Measurements from ENCODE around the gene FOXO3.

DNA sequence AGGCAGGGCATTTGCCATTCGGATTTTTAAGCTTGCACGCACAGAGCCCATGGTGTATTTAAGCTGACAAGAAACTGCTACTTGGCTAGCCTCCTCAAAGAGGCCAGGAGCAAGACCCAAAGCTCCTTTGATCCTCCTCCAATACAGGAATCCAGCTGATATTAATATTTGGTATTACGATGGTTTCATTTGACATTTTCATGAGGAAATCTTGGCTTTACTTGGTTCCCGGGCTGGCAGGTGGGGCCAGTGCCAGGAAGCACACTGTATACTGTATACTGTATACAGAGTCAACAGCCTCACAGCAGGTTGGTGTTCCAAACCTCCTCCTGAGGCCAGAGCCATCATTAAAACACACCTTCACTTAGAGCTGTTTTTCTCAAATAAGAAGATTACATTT, 149.3 kb downstream of the FOXO3 start:
- TF ChIP-seq, protein P1, sequence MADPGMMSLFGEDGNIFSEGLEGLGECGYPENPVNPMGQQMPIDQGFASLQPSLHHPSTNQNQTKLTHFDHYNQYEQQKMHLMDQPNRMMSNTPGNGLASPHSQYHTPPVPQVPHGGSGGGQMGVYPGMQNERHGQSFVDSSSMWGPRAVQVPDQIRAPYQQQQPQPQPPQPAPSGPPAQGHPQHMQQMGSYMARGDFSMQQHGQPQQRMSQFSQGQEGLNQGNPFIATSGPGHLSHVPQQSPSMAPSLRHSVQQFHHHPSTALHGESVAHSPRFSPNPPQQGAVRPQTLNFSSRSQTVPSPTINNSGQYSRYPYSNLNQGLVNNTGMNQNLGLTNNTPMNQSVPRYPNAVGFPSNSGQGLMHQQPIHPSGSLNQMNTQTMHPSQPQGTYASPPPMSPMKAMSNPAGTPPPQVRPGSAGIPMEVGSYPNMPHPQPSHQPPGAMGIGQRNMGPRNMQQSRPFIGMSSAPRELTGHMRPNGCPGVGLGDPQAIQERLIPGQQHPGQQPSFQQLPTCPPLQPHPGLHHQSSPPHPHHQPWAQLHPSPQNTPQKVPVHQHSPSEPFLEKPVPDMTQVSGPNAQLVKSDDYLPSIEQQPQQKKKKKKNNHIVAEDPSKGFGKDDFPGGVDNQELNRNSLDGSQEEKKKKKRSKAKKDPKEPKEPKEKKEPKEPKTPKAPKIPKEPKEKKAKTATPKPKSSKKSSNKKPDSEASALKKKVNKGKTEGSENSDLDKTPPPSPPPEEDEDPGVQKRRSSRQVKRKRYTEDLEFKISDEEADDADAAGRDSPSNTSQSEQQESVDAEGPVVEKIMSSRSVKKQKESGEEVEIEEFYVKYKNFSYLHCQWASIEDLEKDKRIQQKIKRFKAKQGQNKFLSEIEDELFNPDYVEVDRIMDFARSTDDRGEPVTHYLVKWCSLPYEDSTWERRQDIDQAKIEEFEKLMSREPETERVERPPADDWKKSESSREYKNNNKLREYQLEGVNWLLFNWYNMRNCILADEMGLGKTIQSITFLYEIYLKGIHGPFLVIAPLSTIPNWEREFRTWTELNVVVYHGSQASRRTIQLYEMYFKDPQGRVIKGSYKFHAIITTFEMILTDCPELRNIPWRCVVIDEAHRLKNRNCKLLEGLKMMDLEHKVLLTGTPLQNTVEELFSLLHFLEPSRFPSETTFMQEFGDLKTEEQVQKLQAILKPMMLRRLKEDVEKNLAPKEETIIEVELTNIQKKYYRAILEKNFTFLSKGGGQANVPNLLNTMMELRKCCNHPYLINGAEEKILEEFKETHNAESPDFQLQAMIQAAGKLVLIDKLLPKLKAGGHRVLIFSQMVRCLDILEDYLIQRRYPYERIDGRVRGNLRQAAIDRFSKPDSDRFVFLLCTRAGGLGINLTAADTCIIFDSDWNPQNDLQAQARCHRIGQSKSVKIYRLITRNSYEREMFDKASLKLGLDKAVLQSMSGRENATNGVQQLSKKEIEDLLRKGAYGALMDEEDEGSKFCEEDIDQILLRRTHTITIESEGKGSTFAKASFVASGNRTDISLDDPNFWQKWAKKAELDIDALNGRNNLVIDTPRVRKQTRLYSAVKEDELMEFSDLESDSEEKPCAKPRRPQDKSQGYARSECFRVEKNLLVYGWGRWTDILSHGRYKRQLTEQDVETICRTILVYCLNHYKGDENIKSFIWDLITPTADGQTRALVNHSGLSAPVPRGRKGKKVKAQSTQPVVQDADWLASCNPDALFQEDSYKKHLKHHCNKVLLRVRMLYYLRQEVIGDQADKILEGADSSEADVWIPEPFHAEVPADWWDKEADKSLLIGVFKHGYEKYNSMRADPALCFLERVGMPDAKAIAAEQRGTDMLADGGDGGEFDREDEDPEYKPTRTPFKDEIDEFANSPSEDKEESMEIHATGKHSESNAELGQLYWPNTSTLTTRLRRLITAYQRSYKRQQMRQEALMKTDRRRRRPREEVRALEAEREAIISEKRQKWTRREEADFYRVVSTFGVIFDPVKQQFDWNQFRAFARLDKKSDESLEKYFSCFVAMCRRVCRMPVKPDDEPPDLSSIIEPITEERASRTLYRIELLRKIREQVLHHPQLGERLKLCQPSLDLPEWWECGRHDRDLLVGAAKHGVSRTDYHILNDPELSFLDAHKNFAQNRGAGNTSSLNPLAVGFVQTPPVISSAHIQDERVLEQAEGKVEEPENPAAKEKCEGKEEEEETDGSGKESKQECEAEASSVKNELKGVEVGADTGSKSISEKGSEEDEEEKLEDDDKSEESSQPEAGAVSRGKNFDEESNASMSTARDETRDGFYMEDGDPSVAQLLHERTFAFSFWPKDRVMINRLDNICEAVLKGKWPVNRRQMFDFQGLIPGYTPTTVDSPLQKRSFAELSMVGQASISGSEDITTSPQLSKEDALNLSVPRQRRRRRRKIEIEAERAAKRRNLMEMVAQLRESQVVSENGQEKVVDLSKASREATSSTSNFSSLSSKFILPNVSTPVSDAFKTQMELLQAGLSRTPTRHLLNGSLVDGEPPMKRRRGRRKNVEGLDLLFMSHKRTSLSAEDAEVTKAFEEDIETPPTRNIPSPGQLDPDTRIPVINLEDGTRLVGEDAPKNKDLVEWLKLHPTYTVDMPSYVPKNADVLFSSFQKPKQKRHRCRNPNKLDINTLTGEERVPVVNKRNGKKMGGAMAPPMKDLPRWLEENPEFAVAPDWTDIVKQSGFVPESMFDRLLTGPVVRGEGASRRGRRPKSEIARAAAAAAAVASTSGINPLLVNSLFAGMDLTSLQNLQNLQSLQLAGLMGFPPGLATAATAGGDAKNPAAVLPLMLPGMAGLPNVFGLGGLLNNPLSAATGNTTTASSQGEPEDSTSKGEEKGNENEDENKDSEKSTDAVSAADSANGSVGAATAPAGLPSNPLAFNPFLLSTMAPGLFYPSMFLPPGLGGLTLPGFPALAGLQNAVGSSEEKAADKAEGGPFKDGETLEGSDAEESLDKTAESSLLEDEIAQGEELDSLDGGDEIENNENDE (IDR thresholded peaks at IDR 0.05; ENCODE audit: insufficient replicate concordance, low read length): no peak
- TF ChIP-seq CTCF (IDR thresholded peaks at IDR 0.05; ENCODE audit: control extremely low read depth in 1 of 3, insufficient read depth in 1 of 3, low read depth in 1 of 3, low read length in 3 of 3): no peak
- TF ChIP-seq SP1 (IDR thresholded peaks at IDR 0.05; ENCODE audit: low read depth, low read length): no peak
- no peak for TF ChIP-seq FOSL1 (IDR thresholded peaks at IDR 0.05; ENCODE audit: insufficient read depth, low read depth, low read length)
- TF ChIP-seq POLR2AphosphoS5 (IDR thresholded peaks at IDR 0.05; ENCODE audit: low read depth, low read length): no peak
